HG02840 (cell line): ENCODE results near the gene MAL.

ENCODE experiments used
- ATAC-seq: cut with Tn5 transposase; IDR thresholded peaks from one replicate; pipeline ENCODE4 v1.9.1; 2021; ENCODE audit warnings: mild to moderate bottlenecking, moderate library complexity, moderate number of reproducible peaks; ENCODE audit not compliant: unreplicated experiment, low FRiP score

MAL gene

DNA sequence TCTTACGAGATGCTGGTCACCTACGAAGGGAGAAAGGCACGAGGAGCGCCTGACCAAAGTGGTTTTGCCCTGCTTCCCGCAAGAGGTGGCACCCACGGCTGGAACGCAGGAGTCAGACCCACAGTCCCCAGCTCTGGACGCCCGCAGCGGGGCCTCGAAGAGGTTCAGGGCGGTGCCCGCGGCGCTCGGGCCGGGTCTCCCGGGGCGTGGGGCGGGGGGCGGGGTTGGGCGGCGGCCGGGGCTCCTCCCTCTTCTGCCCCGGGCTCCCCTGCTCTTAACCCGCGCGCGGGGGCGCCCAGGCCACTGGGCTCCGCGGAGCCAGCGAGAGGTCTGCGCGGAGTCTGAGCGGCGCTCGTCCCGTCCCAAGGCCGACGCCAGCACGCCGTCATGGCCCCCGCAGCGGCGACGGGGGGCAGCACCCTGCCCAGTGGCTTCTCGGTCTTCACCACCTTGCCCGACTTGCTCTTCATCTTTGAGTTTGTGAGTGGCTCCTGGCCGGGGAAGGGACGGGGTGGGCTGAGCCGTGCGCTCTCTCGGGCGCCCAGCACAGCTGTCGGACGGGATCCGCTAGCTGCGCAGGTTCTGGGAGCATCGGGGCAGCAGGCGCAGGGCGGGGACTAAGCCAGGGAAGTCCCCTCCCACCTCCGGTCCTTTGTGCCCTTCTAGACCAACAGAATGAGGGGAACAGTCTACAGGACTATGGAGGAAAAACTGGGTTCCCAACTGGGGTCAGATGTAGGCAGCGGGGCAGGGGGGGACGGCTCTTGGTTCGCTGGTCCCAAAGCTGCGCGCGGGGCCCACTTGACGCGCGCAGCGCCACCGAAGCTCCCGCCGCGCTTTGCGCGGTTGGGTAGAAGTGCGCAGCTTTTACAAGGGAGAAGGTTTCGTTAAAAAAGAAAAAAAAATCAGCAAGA is at the start of gene MAL:
MAL (plus strand) TSS at position 303 of the 914 bp plus-strand sequence; CDS start at position 388, 85 bp downstream.
- ATAC-seq = no peak

DNA sequence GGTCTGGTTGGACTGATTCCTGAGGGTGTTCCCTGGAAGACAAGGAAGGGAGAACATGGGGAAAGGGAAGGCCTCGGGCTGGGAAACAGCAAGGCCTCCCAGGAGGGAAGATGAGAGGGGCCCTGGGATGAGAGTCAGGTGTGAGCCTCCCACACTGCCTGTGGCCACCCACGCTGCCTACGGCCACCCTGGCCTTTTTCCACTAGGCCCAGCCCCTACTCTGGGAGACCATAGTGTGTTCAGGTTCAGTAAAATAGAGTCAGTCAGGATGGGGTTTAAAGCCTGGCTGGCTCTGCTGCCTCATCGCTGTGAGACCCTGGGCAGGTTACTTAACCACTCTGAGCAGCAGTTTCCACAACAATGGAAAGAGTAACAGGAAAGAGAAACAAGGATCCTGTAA is 47.7 kb upstream of the MAL start:
- no peak for ATAC-seq

DNA sequence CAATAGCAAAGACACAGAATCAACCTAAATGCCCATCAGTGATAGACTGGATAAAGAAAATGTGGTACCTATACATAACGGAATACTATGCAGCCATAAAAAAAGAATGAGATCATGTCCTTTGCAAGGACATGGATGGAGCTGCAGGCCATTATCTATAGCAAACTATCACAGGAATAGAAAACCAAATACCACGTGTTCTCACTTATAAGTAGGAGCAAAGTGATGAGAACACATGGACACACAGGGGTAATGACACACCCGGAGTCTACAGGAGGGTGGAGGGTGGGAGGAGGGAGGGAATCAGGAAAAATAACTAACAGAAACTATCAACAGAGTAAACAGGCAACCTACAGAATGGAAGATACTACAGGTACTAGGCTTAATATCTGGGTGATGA is 46.6 kb upstream of the MAL start:
- ATAC-seq = no peak

DNA sequence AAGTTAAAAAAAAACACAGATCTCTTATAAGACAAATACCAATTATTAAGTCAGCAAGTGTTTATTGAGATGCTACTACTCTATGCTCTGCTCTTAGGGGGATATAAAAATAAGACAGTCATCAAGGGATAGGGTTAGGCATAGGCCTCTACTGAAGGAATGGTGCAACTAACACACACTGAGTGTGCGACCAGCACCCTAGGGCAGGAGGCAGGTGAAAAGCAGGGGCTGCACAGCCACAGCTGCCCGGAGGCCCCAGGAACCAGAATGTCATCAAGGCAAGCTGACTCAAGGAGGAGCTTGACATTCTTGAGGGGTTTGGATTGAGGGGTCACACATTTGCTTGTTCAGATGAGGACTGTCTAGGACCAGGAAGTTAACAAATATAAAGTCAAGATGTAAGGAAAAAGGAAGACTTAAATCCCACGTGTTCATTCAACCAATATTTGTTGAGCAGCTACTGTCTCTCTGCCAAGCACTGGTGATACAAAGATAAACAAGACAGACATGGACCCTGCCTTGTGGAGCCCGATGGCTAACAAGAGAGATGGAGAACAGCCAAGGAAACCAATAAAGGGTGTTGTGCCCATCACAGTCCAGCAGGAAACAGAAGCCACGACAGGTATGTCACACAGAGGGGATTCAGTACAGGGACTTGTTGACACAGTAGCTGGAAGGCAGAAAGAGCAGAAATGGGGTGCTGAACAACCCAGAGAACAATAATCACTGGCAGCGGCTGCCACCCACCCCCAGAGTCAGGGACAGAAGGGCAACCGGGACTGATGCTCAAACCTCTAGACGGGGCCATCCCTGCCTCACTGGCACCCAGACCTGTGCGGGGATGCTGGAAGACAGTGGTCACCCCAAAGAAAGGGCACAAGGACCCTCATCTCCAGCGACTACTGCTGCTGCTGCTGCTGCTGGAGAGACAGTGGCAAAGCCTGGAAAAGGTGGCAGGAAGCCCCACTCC is 45.8 kb upstream of the MAL start:
- no peak for ATAC-seq

DNA sequence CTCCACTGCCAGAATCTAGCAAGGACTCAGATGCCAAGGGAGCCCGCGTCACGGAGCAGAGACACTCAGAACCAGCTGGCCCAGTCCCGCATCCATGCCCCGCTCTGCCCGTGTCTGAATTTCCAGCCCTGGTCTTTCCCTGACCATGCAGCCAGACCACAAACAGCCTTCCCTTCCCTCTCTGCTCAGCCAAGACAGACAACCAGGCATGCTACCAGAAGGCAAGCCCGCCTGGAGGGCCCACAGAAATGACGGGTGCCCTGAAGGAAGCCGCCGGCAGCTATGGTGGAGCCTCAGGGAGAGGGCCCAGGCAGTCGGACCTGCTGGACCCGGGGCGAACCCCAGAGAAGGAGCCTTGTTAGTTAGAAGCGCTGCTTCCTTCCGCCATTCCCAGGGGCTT is 45.1 kb upstream of the MAL start:
- no peak for ATAC-seq

DNA sequence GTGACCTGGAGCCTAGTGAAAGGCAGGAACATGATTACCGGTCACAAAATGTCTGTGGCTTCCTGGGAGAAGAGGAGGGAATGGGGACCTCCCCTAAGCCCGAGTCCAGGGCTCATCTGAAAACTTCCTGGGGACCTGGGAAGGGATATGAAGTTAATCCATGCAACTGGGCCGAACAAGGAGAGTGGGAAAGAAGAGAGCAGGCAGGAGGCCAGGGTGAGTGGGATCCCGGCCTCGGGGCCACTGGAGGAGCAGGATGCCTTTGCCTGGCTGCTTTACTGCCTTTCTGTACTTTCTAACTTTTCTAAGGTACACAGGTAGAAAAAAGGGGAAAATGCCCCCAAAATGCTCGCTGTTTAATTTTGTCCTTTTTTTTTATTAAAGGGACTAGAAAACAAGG is 43.4 kb upstream of the MAL start:
- no peak for ATAC-seq

DNA sequence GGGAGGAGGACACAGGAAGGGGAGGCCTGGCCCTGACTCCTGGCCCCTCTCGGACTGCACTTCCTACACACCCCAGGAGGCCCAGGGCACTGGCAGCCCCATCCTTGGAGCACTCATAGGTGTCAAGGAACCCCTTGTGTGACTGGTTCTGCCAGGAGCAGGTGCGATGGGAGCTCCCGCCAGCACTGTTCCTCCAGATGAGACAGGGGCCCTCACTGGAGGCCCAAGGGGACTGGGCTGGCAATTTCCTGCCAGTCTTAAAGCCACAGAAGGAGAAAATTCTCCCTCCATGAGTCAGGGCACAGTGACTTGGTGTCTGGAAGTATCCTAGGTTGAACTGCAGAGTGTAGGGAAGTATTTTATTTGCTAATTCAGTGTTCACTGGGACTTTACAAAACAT is 42.8 kb upstream of the MAL start:
- ATAC-seq = no peak

DNA sequence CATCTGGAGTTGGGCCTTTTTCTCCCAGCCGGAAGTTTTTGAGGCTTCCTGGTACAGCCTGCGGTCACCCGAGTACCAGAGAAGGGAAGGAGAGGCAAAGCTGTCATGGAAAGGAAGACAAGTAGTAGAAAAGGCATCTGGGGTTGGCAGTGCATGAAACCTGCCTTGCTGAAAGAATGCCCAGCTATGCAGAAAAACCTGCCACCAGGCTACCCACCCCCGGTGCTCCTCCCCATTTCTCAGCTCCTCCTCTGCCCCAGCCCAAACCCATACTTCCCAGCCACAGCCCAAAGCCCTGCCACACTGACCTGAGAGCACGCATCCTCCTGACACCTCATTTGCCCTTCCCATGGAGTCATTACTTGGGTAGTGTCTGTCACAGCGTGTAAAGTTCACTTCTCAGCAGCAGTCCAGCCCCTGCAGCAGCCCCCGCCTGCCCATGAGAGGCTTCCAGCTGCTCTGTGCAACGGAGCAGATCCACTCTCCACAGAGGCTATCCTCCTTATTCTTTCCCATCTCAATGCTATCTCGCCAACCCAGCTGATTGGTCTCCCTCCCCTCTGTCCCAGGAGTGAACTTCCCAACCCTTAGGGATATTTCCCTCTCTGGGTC is 40.4 kb upstream of the MAL start:
- ATAC-seq = no peak

DNA sequence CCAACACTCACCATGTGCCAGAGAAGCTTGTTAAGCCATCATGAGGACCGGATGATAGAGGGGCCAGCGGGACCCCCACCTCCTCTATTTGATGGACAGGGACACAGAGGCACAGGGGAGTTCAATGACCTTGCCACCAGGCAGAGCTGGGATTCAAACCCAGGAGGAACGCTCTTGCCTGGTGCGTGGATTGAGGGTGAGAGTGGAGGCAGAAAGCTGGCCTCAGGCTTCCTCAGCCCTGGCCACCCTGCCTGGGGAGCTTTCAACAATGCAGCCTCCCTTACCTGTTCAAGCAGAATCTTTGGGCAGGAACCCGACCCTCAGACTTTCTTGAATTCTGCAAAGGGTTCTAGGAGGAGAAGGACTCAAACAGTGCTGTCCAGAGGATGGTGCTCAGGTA is 39.9 kb upstream of the MAL start:
- ATAC-seq = no peak

DNA sequence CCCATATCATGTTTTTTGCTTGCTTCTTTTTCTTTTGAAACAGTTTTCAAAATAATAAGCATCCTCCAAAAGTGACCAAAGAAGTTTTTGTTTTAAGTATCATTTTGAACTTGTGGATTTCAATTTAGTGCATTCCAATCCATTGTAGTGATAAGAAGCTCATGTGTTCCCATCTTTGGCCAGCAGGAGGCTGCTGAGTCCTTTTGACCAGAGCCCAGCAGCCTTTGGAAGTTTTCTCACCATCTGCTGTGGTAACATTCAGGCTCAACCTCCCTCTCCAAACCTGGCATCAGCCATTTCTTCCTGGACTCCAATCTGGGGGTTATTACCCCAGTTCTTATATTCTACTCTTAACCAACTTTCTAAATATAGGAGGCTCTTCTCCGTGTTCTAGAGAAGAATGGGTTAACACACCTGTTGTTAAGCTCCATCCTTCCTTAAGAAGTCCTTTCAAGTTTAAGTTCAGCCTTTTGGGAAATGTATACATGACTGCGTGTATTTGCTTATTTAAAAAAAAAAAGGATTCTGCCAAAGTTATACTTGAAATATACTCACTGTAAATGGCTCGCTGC is 39.0 kb upstream of the MAL start:
- ATAC-seq = no peak

DNA sequence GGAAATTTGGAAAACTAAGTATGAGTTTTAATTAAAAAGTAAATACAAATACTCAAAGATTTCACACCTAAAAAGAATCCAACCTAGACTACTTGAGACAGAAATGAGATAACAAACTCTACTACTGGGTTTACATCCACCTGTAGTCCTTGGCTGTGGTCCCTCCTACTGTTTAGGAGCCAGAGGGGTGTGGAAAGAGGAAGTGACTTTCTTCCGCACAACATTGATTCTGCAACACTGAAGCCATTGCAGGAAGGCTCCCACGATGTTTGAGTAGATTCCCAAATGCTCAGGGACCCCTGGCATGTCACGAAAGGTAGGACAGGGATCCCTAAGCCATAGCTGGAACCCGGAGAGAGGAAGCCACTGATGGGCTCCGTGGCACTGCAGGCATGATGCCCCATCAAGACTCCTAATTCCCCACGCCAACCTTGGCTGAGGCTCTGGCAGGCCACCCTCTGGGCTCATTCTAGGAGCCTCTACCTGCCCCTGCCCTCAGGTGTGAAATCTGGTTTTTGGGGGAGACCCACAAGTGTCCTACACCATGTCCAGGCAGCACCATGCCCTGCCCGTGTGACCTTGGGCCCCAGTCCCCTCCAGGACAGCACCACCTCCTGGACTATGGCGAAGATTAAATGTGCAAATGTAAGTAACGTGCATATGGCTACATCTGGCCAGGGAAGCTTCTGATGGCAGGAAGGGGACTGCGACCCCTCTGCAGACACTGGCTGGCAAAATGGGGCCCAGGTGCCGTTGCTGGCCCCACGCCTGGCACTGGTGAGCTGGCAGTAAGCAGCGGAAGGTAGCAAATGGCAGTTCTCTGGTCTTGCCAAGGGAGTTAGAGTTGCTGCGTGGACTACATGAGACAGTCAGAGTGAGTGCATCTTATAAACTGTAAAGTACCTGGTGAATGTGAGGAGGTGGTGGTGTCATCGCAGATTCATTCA is 38.2 kb upstream of the MAL start:
- ATAC-seq = no peak

DNA sequence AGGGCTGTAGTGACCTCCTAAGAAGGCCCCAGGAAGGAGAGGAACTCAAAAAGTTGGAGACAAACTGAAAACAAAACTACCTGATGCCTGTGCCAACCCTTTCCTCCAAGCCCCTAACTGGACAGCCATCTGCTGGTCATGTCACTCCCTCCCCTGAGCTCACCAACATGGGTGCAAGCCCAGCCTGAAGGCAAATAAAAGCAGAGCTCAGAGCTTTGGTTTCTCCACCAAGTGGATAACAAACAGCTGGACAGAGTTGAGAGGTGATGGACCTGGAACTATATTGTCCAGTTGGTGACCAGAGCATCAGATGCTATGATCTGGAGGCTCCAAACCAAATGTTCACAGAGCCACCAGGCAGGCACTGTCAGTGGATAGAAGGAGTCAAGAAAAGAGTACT is 34.6 kb upstream of the MAL start:
- no peak for ATAC-seq

DNA sequence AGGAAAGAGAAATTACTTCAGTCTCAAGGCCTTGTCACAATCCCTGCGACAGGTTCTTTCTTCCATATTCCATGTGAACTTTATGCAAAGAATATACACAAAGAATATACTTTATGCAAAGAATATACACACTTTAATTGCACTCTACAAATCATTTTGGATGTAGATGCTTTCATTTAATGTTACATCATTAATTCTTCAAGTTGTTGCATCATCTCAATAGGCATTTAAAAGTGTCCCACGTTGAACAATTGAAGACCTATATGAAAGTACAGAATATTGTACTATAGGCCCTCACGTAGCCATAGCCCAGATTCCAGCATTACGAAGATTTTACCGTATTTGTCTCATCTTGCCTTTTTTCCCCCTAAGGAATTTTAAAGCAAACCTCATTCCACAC is 33.1 kb upstream of the MAL start:
- no peak for ATAC-seq

DNA sequence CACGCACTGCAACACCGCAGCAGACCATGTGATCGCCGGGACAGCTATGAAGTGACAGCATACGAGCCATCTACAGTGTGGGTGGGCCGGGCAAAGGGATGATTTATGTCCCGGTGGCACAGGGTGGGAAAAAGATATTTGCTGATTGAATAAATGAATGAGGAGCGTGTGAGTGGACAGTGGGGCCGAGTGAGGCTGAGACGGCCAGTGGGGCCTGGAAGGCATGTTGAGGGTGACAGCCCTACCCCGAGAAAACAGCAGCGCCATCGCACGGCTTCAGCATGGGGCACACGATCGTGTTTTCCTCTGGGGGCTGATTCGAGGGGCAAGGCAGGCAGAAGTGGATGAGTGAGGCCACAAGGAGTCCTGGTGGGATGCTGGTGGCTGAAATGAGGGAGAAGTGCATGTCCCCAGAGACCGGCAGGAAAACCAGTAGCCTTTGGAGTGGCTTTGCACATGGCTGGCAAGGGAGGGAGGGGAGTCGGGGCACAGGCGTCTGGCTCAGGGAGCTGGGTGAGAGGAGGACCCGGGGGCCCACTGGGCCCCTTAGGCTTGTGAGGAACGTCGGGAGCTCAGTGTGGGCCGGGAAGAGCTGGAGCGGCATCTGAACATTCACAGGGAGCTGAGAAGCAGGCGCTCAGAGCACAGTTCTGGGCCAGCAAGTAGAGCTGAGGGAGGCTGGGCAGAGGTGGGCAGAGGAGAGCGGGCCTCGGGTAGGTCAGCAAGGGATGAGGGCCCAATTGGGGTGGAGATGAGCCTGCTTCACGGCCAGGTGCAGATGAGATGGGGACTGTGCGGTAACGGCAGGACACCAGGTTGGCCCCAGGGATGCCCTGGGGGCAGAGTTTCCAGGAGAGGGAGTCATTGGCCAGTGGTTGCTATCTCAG is 32.1 kb upstream of the MAL start:
- no peak for ATAC-seq

DNA sequence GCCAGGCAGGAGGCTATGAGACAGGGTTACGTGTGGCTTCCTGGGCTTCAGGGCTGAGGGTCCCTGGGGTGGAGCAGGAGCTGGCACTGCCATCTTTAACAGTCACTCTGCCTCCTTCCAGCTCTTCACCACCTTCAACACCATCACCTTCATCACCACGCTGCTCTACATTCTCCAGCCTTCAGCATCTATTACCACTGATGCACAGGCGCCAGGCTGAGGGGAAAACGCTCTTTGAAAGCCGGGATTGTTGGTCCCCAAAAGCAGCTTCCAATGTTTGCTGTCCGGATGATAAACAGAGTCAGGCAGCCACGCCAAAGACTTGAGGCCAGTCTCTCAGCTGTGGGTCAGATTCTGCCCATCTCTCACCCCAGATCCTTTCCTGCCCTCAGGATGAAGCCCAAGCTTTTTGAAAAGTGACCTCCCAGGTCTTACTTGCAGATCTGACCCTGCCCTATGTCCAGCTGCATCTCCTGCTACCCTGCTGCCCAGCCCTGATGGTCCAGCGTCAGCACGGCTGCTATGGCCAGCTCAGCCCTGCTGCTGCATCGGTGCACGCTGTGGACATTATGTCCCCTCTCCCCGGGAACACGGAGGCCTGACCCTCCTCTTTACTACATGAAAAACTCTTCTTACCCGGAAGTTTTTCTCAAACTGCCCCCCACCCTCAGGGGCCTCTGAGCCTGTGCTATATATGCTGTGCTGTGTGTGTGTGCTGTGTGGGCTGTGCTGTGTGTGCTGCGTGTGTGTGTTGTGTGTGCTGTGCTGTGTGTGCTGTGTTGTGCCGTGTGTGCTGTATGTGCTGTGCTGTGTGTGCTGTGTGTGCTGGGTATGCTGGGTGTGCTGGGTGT is 31.2 kb upstream of the MAL start:
- no peak for ATAC-seq

DNA sequence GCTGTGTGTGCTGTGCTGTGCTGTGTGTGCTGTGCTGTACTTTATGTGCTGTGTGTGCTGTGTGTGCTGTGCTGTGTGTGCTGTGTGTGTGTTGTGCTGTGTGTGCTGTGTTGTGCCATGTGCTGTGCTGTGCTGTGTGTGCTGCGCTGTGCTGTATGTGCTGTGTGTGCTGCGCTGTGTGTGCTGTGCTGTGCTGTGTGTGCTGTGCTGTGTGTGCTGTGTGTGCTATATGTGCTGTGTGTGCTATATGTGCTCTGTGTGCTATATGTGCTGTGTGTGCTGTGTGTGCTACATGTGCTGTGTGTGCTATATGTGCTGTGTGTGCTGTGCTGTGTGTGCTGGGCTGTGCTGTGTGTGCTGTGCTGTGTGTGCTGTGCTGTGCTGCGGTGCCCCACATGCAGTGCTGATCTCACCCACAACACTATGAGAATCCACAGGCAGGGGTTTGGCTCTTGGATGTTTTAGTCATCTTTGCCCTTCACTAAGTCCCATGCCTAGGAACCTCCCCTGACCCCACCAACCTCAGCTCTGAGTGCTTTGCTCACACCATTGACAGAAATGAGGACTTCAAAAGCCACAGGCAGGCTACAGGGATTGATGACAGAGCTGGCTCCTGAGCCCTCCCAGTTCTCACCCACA is 30.5 kb upstream of the MAL start:
- ATAC-seq = no peak
